Stimulated activated CD4-positive, alpha-beta T cell treated with anti-CD3 and anti-CD28 coated beads, Interleukin-2, amount 100 ng/mL, for 24 hours (primary cell): ENCODE measurements around the gene CNOT11.
A peak's percentile ranks its signal among the peaks of the same experiment; 100 is the strongest.
"Not testable (repeated sequence)": the region's sequence is repeated elsewhere in the genome, so short reads cannot be mapped to it uniquely, and the experiment has no call there.

Source experiments
- DNase-seq, 2 donors: peaks; one replicate each; pipeline ENCODE4 v3.0.0-alpha.2; 2020

The CNOT11 gene

DNA sequence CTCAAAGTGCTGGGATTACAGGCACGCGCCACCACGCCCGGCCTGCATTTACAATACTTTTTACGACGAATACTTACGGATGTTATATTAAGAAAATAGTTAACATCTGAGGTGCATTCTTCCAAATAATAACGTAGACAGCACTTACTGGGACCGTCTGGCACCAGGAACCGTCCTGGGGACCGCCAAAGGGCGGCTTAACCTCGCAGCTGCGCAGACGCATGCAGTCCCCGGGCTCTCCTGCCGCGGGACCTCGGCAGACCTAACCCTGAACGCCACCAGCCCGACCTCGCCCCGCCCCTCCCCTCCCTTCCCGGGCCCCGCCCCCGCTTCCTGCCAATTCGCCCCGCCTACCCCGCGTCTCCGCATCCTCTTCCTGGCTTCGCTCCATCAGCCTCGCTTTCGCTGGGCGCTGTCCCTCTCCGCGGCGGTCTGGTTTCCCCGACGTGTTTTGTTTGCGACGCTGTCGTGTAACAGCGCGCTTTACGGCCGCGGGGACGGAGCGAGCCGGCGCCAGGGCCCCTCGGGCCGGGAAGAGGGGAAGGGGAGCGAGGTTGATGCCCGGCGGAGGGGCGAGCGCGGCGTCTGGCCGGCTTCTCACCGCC is at the start of gene CNOT11:
TSS of gene CNOT11 (plus strand) at position 479 of the 605 bp plus-strand sequence. CDS start at position 558, 79 bp downstream.
- DNase-seq = peak; percentile 99

DNA sequence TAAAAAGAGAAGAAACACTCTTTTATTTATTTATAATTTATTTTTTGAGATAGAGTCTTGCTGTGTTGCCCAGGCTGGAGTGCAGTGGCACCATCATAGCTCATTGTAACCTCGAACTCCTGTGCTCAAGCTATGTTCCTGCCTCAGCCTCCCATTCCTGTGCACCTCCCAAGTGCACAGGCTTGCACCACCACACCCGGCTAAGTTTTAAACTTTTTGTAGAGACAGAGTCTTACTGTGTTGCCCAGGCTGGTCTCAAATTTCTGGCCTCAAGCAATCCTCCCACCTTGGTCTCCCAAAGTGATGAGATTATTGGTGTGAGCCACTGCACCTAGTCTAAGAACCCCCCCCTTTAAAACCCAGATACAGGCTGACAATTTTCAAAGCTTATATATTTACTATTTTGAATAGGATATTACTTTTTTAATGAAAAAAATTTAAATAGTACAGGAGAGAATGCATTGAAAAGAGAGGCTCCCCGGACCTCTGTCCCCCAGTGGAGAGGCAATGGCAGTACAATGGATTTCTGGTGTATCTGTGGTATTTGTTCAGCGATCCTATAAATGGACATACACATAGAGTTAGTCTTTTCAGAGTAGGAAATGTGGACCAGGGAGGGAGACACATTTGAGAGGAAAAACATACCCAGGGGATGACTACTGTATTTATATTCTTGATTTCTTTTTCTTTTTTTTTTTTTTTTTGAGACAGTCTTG is 48.1 kb upstream of the CNOT11 start:
- no peak for DNase-seq

DNA sequence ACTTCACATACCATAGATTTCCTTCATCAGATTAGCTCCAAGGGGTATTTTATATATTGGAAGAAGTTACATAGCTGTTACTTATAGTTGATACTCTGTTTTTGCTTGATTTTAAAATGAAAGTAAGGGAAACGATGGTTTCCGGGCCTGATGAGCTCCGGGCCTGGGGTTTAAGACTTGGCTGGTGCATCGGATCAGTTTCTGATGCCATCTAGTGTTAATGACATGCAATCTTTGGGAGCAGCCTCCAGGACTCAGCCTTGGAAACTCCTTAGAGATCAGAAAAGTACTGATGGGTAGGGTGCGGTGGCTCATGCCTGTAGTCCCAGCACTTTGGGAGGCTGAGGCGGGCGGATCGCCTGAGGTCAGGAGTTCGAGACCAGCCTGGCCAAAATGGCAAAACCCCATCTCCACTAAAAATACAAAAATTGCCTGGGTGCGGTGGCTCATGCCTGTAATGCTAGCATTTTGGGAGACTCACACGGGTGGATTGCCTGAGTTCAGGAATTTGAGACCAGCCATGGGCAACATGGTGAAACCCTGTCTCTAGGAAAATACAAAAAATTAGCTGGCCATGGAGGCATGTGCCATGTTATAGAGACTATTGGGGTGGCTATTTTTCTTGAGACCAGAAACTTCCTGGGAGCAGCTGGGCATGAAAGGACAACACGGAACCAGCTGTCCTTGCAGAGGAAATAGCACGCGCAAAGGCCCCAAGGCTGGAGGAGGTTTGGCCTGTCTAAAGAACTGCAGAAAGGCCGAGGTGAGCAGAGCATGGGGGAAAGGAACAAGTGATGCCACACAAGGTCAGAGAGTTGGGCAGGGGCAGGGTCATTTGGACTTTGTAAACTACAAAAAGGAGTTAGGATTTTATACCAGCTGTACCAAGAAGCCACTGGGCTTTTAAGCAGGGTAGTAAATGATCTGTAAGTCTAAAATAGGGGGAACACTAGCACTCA is 46.9 kb upstream of the CNOT11 start:
- DNase-seq = peak; percentile 33 to 34

DNA sequence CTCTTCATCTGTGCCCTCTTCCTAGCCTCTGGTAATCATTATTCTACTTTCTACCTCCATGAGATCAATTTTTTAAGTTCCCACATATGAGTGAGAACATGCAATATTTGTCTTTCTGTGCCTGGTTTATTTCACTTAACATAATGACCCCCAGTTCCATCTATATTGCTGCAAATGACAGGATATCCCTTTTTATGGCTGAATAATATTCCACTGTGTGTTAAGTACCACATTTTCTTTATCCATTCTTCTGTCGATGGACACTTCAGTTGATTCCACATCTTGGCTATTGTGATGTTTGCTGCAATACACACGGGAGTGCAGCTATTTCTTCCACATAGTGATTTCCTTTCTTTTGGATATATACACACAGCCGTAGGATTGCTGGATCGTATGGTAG is 43.9 kb upstream of the CNOT11 start:
- no peak for DNase-seq

DNA sequence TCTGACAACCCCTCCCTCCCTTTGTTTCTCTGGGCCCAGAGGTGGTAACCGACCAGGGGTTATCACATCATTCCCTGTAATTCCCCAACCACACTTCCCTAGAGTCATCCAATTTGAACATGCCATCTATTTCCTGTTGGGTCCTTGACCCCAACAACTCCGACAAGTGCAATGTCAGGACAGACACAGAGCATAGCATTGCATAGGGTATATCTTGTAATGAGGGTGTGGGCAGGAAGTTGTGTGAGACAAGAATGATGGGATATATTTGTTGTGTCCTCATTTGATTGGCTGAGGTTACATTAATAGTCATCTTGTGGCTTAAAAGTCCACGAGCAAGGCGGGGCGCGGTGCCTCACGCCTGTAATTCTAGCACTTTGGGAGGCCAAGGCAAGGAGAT is 33.4 kb upstream of the CNOT11 start:
- no peak for DNase-seq

DNA sequence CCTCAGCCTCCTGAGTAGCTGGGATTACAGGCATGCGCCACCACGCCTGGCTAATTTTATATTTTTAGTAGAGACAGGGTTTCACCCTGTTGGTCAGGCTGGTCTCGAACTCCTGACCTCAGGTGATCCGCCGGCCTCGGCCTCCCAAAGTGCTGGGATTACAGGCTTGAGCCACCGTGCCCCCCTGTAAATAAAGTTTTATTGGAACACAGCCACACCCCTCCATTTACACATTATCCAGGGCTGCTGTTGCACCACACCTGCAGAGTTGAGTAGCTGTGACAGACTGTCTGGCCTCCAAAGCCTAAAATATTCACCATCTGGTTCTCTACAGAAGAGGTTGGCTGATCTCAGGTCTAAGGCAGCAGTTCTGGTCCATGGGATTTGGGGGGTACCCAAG is 32.6 kb upstream of the CNOT11 start:
- DNase-seq = not testable (repeated sequence)

DNA sequence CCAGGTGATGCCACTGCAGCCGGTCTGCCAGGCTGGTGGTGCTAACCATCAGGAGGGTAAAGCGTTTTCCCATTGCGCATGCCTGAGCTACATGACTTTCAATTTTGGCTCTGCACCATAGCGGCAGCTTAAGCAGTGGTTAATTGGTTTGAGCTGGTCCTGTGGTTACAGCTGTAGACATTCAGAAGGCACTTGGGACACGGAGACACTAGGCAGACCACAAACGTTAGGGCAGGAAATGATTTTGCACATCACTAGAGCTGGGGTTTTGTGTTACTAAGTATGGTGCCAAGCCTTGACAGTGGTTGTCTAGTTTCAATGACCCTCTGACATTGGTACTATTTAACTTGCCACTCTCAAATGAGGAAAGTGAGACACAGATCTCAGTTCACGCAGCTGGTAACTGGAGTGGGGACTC is 28.9 kb upstream of the CNOT11 start:
- peak; percentile 21 to 43 for DNase-seq

DNA sequence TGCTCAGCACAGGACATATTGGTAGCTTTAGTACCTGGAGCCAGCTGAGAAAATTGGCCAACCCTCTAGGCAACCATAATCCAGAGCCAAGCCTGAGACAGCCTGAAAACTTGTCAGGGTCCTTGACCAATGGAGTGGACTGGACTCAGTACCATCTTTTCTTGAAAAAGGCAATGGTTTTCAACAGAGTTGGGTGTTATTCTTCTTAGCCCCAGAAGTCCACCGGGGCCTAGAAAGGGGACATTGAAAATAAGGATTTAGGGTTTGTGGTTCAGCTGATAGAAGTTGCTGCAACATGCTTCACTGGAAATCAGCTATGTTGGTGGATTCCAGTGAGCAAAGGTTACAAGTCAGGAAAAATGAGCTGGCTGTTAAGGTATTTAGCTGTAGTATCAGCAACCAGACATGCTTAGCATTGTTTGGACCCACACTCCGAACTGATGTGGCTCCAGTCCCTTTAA is 22.1 kb upstream of the CNOT11 start:
- no peak for DNase-seq

DNA sequence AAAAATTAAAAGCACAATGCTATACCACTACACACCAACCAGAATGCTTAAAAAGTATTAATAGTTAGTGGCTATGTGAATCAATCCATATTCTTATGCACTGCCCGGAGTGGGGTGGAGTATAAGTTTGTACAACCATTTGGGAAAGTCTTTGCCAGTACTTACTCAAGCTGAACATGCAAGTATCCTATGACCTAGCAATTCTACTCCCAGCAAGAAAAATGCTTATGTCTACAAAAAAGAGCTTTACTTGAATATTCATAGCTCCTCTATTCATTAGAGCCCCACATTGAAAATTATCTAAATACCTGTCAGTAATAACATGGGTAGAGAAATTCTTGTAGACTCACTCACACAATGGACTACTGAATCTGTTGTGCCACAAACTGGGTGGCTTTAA is 21.4 kb upstream of the CNOT11 start:
- DNase-seq = no peak

DNA sequence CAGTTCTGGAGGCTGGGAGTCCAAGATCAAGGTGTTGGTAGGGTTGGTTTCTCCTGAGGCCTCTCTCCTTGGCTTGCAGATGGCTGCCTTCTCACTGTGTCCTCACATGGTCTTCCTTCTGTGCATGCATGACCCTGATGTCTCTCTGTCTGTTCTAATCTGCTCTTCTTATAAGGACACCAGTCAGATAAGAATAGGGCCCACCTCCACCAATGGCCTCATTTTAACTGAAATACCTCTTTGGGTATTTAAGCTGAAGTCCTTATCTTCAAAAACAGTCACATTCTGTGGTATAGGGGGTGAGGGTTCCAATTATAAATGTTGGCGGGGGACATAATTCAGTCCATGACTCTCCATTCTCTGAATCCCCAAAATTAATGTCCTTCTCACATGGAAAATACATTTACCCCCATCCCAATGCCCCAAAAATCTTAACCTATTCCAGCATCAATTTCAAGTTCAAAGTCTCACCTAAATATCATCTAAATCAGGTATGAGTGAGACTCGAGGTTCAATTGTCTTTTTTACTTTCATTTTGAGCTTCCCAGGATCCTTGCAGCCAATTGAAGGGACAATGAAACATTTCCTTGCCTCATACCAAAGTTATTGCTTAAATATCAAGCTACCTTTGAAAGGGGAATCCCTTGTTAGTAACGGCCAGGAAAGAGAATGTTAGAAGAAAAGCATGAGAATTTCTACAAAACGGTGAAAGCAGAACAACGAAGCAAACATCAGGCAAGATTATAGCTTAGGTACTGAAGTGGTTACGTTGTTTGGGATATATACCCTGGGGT is 20.6 kb upstream of the CNOT11 start:
- DNase-seq = no peak

DNA sequence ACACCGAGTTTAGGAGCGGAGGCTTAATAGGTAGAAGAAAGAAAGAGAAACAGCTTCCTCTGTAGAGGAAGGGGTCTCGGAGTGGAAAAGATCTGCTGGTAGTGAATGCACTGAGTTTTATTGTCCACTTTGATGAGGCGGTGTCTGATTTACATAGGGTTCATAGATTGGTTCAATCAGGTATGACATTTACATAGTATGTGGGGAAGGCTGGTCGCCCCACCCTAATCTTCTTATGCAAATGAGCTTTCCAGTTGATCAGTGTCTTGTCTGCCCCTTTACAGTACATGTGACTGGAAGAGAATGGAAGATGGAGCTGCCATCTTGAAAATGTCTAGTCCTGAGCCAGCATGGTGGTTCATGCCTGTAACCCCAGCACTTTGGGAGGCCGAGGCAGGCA is 19.9 kb upstream of the CNOT11 start:
- DNase-seq = no peak

DNA sequence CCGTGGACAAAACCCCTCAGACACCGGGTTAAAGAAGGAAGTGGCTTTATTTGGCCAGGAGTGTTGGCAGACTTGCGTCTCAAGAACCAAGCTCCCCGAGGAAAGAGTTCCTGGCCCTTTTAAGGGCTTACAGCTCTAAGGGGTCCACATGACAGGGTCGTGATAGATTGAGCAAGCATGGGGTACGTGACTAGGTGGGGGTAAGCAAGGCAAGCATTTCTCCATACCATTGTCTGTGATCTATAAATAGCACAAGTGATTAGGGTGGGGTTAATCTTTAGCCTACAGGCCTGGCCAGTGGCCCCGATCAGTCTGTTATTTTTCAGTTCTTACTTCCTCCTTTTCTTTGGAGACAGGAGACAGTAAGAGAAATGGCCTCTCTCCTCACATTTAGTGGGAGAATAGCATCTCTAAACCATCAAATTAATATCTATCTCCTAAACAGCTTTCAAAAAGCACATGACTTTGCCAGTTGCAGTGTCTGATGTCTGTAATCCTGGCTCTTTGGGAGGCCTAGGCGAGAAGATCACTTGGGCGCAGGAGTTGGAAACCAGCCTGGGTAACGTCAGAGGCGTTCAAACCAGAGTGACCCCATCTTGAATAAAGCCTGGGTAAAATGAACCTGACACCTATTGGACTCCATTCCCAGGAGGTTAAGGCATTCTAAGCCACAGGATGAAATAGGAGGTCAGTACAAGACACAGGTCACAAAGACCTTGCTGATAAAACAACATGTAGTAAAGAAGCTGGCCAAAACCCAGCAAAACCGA is 18.3 kb upstream of the CNOT11 start:
- DNase-seq = no peak

DNA sequence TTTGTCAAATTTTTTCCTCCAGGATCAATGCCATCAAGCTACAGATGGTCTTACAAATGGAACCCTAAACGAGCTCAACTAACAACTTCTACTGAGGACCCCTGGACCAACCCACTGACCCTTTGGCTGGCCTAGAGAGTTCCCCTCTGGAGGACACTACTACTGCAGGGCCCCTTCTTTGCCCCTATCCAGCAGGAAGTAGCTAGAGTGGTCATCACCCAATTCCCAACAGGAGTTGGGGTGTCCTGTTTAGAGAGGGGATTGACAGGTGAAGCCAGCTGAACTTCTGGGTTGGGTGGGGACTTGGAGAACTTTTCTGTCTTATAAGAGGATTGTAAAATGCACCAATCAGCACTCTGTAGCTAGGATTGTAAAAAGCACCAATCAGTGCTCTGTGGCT is 16.7 kb upstream of the CNOT11 start:
- not testable (repeated sequence) for DNase-seq

DNA sequence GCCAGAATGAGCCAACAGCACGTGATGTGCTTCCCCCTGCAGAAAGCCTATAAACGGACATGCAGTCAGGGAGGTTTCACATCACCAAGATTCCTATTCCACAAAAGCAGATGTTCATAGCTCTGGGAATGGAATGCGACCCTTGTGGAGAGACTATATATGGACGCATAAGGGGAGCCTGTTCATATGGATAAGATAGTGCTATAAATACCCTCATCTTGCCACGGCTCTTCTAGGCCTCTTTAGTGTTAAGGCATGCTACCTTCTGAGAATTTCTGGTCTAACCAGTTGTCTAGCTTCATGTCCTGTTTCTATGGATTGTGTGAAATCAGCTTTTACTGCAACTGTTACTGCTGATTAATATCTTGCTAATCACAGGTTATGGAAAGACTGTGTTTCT is 14.7 kb upstream of the CNOT11 start:
- not testable (repeated sequence) for DNase-seq

DNA sequence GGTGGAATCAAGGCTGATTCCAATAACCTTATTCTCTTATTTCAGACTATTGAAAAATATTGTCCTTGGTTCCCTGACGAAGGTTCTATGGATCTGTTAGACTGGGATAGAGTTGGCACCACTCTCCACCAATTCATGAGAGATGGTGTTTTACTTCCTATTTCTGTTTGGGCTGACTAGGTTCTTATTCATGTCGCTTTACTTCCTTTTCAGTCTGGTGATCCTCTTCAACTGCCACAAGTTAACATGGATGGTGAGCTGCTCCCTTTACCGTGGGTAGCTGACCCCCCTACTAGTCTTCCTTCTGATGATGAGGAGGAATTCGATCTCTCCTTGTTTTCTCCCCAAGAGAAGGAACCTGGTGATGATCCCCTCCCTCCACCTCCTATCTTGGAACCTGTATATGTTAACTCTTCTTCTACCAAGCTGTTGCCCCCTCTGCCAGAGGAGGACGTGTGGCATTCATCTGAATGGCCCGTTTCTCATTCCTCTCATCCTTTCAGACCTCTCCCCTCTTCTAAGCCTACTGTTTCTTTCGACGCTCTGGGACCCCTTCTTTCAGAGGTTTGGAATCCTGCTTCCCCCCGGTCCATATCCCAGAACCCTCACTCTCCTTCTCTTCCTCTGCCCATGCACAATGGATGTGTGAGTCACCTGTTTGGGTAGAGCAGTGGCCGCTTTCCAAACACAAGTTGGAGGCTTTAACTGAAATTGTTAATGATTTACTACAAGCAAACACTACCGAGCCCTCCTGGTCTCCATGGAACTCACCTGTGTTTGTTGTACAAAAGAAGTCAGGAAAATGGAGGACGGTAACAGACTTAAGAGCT is 13.5 kb upstream of the CNOT11 start:
- no peak for DNase-seq

DNA sequence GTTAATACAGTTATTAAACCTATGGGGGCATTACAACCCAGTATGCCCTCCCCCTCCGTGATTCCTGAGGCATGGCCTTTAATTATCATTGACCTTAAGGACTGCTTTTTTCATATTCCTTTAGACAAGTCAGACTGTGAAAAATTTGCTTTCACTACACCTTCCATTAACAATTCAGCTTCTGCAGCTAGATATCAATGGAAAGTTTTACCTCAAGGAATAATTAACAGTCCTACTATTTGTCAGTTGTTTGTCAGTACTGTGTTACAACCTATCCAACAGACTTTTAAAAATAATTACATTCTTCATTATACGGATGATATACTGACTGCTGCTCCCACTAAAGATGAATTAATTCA is 12.9 kb upstream of the CNOT11 start:
- DNase-seq = not testable (repeated sequence)

DNA sequence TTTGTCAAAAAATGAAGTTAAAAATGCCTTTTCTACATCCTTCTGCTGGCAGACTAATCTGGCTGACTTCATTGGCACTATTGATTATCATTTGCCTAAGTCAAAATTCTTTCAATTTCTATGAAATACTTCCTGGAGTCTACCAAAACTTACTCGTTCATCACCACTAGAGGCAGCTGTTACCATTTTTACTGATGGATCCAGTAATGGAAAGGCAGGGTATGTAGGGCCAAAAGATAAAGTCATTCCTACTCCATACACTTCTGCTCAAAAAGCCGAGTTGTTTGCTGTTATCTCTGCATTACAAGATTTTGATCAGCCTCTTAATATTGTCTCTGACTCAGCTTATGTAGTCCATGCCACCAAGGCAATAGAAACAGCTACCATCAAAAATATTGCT is 12.0 kb upstream of the CNOT11 start:
- not testable (repeated sequence) for DNase-seq

DNA sequence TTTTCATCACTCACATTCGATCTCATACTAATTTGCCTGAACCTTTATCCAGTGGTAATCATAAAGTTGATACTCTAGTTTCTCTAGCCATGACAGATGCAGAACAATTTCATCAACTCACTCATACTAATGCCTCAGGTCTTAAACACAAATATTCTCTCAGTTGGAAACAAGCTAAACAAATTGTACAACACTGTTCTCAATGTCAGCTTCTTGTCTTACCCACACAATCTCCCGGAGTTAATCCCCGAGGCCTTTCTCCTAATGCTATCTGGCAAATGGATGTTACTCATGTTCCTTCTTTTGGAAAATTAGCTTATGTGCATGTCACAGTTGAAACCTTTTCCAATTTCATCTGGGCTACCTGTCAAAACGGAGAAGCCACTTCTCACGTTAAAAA is 11.5 kb upstream of the CNOT11 start:
- DNase-seq = no peak

DNA sequence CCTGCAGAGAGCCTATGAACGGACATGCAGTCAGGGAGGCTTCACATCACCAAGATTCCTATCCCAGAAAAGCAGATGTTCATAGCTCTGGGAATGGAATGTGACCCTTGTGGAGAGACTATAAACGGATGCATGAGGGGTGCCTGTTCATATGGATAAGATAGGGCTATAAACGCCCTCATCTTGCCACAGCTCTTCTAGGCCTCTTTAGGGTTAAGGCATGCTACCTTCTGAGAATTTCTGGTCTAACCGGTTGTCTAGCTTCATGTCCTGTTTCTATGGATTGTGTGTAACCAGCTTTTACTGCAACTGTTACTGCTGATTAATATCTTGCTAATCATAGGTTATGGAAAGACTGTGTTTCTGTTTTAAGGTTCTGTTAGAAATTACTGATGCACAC is 8.3 kb upstream of the CNOT11 start:
- not testable (repeated sequence) for DNase-seq

DNA sequence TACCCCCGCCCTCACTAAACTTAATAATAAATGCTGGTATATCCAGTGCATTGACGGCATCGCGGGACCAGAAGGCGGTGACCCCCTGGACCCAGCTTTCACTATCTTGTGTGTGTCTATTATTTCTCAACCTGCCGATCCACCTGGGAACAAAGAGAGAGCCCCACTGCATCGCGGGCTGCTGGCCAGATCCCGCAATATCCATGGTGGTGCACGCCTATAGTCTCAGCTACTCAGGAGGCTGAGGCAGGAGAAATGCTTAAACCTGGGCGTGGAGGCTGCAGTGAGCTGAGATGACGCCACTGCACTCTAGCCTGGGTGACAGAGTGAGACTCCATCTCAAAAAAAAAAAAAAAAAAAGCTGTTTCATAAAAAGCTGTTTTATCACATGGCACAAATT is 7.8 kb upstream of the CNOT11 start:
- not testable (repeated sequence) for DNase-seq

DNA sequence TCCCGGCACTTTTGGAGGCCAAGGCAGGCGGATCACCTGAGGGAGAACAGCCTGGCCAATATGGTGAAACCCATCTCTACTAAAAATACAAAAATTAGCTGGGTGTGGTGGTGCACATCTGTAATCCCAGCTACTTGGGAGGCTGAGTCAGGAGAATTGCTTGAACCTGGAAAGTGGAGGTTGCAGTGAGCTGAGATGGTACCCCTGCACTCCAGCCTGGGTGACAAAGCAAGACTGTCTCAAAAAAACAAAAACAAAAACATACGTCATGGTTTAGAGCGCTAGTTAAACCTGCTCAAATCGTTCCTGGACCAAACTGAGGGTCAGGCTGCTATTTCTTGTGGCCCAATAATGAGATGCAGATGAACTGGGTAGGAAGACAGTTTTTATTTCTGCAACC is 7.2 kb upstream of the CNOT11 start:
- DNase-seq = not testable (repeated sequence)
